PC-3 (cell line): ENCODE measurements around the gene TTC8. TPM values are rescaled to one million over a fixed set of nuclear protein-coding genes. Genes with fewer than 3 reads are reported as not detected.

Source experiments
- ATAC-seq: fragments of 200-7000 bp; cut with Tn5 transposase; 2 replicates; pipeline ENCODE4 v1.9.1; 2020; ENCODE audit warnings: mild to moderate bottlenecking, moderate library complexity
- BruUV-seq: library from RNA; stranded (reverse); fragments of 400-500 nt; replicated peaks from 2 replicates; lab custom pipeline; 2021; lab: Mats Ljungman, UMichigan
- CTCF ChIA-PET: fragments of 300-600 bp; sonication (Branson Sonifier 250); formaldehyde crosslinking; loops from one replicate; lab custom pipeline; 2022; ENCODE audit warnings: antibody characterized with exemption; lab: Charles Lee
- POLR2A ChIA-PET: fragments of 300-600 bp; sonication (Branson Sonifier 250); formaldehyde crosslinking; loops from one replicate; lab custom pipeline; 2022; ENCODE audit warnings: antibody characterized with exemption; ENCODE audit not compliant: unreplicated experiment; lab: Charles Lee
- DNase-seq: peaks from one replicate; pipeline ENCODE4 v3.0.0-alpha.2; 2015
- H2AFZ ChIP-seq: fragments of 300-600 bp; sonication (generic); 2 replicates; pipeline ENCODE4 v1.6.0; 2016; ENCODE audit warnings: antibody characterized with exemption, low read length
- H3F3A ChIP-seq: fragments of 300-600 bp; sonication (generic); one replicate; pipeline ENCODE4 v1.6.0; 2017; ENCODE audit warnings: antibody characterized with exemption, low read length, control low read depth, mild to moderate bottlenecking; ENCODE audit not compliant: unreplicated experiment
- H3K27ac ChIP-seq: fragments of 300-600 bp; sonication (generic); 2 replicates; pipeline ENCODE4 v1.5.1; 2016; ENCODE audit warnings: mild to moderate bottlenecking, low read length
- H3K27me3 ChIP-seq: fragments of 300-600 bp; sonication (generic); 2 replicates; pipeline ENCODE4 v1.6.1; 2016; ENCODE audit warnings: low read length, mixed read lengths
- H3K36me3 ChIP-seq: fragments of 300-600 bp; sonication (generic); 2 replicates; pipeline ENCODE4 v1.6.1; 2016; ENCODE audit warnings: low read depth, mixed run types, low read length, mixed read lengths
- H3K4me1 ChIP-seq: fragments of 300-600 bp; sonication (generic); 2 replicates; pipeline ENCODE4 v1.5.1; 2016; ENCODE audit warnings: low read length; ENCODE audit not compliant: insufficient read depth
- H3K4me2 ChIP-seq: fragments of 300-600 bp; sonication (generic); 2 replicates; pipeline ENCODE4 v1.6.0; 2016; ENCODE audit warnings: low read length
- H3K4me3 ChIP-seq: fragments of 300-600 bp; sonication (generic); 2 replicates; pipeline ENCODE4 v1.5.1; 2016; ENCODE audit warnings: mild to moderate bottlenecking, low read length, mixed read lengths
- H3K79me2 ChIP-seq: fragments of 300-600 bp; sonication (generic); 2 replicates; pipeline ENCODE4 v1.6.1; 2017; ENCODE audit warnings: low read length, mixed read lengths
- H3K9ac ChIP-seq: fragments of 300-600 bp; sonication (generic); 2 replicates; pipeline ENCODE4 v1.6.0; 2016; ENCODE audit warnings: mild to moderate bottlenecking, low read length
- H3K9me2 ChIP-seq: fragments of 300-600 bp; sonication (generic); replicated peaks from 2 replicates; pipeline ENCODE4 v1.6.1; 2016; ENCODE audit warnings: mixed run types, low read length, mixed read lengths
- H3K9me3 ChIP-seq: fragments of 300-600 bp; sonication (generic); 2 replicates; pipeline ENCODE4 v1.6.1; 2016; ENCODE audit warnings: low read length, mixed read lengths
- H4K20me1 ChIP-seq: fragments of 300-600 bp; sonication (generic); 2 replicates; pipeline ENCODE4 v1.6.1; 2016; ENCODE audit warnings: low read length, mixed read lengths
- CTCF ChIP-seq: fragments of 300-600 bp; sonication (generic); conservative IDR thresholded peaks from 2 replicates; pipeline ENCODE4 v1.5.1; 2017; ENCODE audit warnings: antibody characterized with exemption, low read depth, mild to moderate bottlenecking, low read length
- EZH2 ChIP-seq: fragments of 300-600 bp; sonication (generic); IDR thresholded peaks from one replicate; pipeline ENCODE4 v1.6.1; 2017; ENCODE audit warnings: antibody characterized with exemption, mild to moderate bottlenecking, low read length; ENCODE audit not compliant: unreplicated experiment
- EZH2phosphoT487 ChIP-seq: fragments of 300-600 bp; sonication (generic); IDR thresholded peaks from 2 replicates; pipeline ENCODE4 v1.6.1; 2018; ENCODE audit warnings: mild to moderate bottlenecking, antibody characterized with exemption, low read length, borderline replicate concordance
- intact Hi-C: fragments of 100-400 bp; cut with micrococcal nuclease; formaldehyde crosslinking; loops from 2 replicates; pipeline ENCODE4 v1.9.0; 2023
- total RNA-seq: library from RNA; depleted of rRNA; stranded (reverse); fragments of >200 nt; gene quantifications from 2 replicates; pipeline ENCODE4 v1.2.3, GENCODE V29; 2014

Gene TTC8
- total RNA-seq, 1 experiment from 2014 or later, result 24.8 TPM

- Histone ChIP-seq H3F3A (no peaks in the 10 kb centered on the region), H3K36me3 (no peaks in the 10 kb centered on the region), H3K9ac (no peak overlapping the region), H3K4me2 (no peak overlapping the region), H3K27me3 (no peaks in the 10 kb centered on the region), H3K79me2 (no peaks in the 10 kb centered on the region), H3K9me3 (no peaks in the 10 kb centered on the region), H2AFZ (no peak overlapping the region), H3K9me2 (no peaks in the 10 kb centered on the region), H3K27ac (no peak overlapping the region), H3K4me3 (no peak overlapping the region), H4K20me1 (no peaks in the 10 kb centered on the region), H3K4me1 (no peaks in the 10 kb centered on the region)
- ChIA-PET POLR2A (no interaction called here), CTCF (no interaction called here)
- ATAC-seq (no peak), DNase-seq (no peak)
- intact Hi-C loops, result no loop called here
- BruUV-seq, result no TSS peak
- no peak for TF ChIP-seq EZH2
- TF ChIP-seq CTCF, result no peak
- no peak for TF ChIP-seq EZH2phosphoT487
Observed at GRCh38 chr14:88802596-88802995, 21.9 kb upstream of the TTC8 start.

DNA sequence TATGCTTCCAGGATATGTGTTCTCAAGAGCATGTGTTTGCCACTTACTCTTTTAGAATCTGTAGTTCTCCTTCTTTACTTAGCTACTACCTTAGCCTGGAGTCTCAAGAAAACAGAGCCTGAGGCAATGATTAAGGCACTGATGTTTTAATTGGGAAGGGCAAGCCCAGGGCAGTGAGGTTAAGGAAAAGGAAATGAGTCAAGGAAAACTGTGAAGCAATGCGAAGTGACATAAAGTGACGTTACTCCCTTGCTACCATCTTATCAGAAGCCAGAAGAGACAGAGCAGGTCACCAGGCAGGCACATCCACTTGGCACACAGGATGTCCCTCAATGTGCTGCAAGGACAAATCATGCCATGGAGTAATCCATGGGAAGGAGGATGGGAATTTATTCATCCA is 20.4 kb upstream of the TTC8 start:
- no peaks in the 10 kb centered on the region for H3K9me3 ChIP-seq
- no peak for TF ChIP-seq EZH2phosphoT487
- TF ChIP-seq EZH2, result no peak
- no peak for TF ChIP-seq CTCF
- intact Hi-C loops, result no loop called here
- no peaks in the 10 kb centered on the region for H4K20me1 ChIP-seq
- H3K79me2 ChIP-seq, result no peaks in the 10 kb centered on the region
- H3K27ac ChIP-seq, result no peak overlapping the region
- no peak overlapping the region for H3K4me3 ChIP-seq
- ATAC-seq, result no peak
- ChIA-PET CTCF (no interaction called here), POLR2A (no interaction called here)
- H2AFZ ChIP-seq, result no peak overlapping the region
- no peaks in the 10 kb centered on the region for H3K36me3 ChIP-seq
- no peak for DNase-seq
- no peak overlapping the region for H3K9ac ChIP-seq
- no peaks in the 10 kb centered on the region for H3K4me1 ChIP-seq
- no peaks in the 10 kb centered on the region for H3K9me2 ChIP-seq
- no TSS peak for BruUV-seq
- H3K4me2 ChIP-seq, result no peak overlapping the region
- no peaks in the 10 kb centered on the region for H3F3A ChIP-seq
- H3K27me3 ChIP-seq, result no peaks in the 10 kb centered on the region

- Histone ChIP-seq H4K20me1 (no peaks in the 10 kb centered on the region), H3K9me3 (no peaks in the 10 kb centered on the region), H3K27ac (no peak overlapping the region), H3F3A (no peaks in the 10 kb centered on the region), H3K27me3 (no peaks in the 10 kb centered on the region), H3K4me1 (no peaks in the 10 kb centered on the region), H3K4me2 (no peak overlapping the region), H3K9ac (no peak overlapping the region), H3K4me3 (no peak overlapping the region), H3K36me3 (no peaks in the 10 kb centered on the region), H3K79me2 (no peaks in the 10 kb centered on the region), H3K9me2 (no peaks in the 10 kb centered on the region), H2AFZ (no peak overlapping the region)
- no peak for ATAC-seq
- intact Hi-C loops, result no loop called here
- no TSS peak for BruUV-seq
- TF ChIP-seq EZH2phosphoT487 (no peak), EZH2 (no peak), CTCF (no peak)
- ChIA-PET POLR2A (no interaction called here), CTCF (no interaction called here)
- DNase-seq, result no peak
Observed at GRCh38 chr14:88804477-88804876, 20.0 kb upstream of the TTC8 start.
